Umbilical cord (tissue), 2 donors: Measurements from ENCODE around the gene TIA1. TPM values are rescaled to one million over a fixed set of nuclear protein-coding genes. Genes with fewer than 3 reads are reported as not detected.
"Not testable (repeated sequence)": the region's sequence is repeated elsewhere in the genome, so short reads cannot be mapped to it uniquely, and the experiment has no call there.

Source experiments
- DNase-seq: peaks from one replicate; pipeline ENCODE4 v3.0.0-alpha.2; 2015; ENCODE audit warnings: low spot score
- total RNA-seq: library from RNA; depleted of rRNA; stranded (reverse); fragments of >200 nt; gene quantifications from one replicate; pipeline ENCODE4 v1.2.3, GENCODE V29; 2014; ENCODE audit warnings: low replicate concordance; ENCODE audit not compliant: insufficient read depth

Gene TIA1
- total RNA-seq, 1 donor from 2014 or later = 106 TPM

DNA sequence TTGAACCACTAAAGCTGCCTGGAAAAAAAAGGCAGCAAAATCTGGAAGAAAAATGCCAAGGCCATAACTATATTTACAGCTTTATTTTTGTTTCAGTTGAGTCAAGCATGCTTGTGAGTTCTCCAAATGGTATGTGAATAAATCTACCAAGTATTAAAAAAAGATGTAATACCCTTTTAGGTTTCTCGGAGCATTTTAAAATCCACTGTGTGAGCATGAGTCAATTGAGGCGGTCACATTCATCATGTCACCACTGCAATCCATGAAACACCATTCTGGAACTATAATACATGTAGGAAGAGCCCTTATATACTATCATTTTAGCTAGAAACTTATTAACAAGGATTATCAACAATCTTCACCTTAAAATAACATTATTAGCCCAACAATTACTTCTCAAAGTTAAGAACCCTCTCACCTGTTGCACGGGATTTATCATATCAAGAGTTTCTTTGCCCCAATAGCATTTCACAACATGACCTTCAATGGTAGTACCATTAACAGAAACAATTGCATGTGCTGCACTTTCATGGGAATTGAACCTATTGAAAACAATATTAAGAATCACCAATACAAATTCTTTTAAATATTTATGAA lies 33.4 kb downstream of the TIA1 start:
- DNase-seq = peak; percentile 63

GRCh38 chr2:70214365-70214764 lies 34.1 kb downstream of the TIA1 start:
- DNase-seq = no peak

GRCh38 chr2:70212298-70212932 lies 36.0 kb downstream of the TIA1 start:
- DNase-seq = no peak

DNA sequence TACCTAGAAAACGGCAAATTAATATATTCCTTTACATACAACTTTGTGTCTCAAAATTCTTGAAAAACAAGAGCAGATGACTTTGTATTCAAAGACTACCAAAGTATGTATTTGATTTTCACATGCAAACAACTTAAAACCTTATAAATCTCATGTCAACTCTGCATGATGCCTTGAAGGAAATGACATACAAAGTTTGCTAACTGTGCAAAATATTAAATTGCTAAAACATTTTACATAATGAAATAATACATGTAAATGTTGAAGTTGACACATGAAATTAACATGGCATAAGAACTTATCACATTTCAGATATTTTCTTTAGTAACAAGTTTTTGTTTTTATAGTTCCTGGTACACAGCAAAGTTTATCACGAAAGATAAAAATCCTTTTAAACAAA lies 36.8 kb downstream of the TIA1 start:
- DNase-seq = no peak

DNA sequence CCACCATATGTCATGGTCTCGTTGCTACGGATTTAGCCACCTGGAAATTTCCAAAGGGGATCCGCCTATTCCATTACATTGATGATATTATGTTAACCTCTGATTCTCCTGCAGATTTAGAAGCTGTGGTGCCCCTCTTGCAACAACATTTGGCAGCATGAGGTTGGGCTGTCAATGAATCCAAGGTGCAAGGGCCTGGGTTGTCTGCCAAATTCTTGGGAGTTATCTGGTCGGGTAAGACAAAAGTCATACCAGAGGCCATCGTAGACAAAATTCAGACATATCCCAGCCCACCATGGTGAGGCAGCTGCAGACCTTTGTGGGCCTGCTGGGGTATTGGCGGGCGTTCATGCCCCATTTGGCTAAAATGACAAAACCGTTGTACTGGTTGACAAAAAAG lies 44.0 kb downstream of the TIA1 start:
- DNase-seq = no peak

GRCh38 chr2:70203086-70203485 lies 45.3 kb downstream of the TIA1 start:
- DNase-seq = no peak

DNA sequence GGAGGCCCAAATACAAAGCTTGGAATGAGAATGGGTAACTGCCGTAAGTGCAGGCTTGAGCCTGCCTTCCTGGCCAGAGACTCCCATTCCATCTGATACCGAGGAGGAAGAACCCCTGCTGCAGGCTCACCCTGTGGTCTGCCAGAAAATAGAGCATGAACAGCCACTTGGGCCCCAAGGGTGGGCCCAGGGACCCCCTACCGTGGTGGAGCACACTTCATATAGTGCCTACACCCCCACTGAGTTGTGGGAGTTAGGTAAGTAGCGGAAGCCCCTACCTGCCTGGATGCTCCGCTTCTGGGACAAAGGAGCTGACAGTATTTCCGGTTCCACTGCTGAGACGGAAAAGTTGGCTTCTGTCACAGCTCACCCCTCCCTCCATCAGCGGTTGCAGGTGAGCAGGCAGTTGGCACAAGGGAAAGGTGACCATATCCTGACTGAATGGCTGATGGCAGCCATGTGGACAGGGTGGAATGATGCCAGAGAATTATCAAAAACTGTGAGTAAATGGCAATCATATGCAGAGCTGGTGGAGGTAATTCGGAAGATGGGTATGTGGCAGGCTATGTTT lies 46.1 kb downstream of the TIA1 start:
- DNase-seq = no peak

DNA sequence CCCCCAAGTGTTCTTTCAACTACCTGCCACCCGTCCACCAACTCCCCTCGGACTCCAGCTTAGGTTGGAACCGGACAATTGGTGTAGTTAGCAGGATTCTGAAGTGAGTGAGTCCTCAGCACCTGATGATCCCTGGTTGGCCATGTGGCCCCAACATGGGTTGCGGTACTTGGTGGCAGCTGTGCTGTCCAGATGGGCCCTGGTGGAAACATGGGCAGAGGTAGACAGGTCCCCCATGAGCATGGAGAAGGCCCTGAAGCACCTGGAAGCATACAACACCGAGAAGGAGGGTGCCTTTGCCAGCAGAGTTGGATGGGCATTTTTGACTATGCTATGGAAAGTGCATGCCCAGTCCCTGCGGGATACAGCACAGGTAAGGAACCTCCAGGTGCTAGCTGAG lies 46.6 kb downstream of the TIA1 start:
- DNase-seq = no peak

GRCh38 chr2:70201225-70201768 lies 47.1 kb downstream of the TIA1 start:
- DNase-seq = no peak

DNA sequence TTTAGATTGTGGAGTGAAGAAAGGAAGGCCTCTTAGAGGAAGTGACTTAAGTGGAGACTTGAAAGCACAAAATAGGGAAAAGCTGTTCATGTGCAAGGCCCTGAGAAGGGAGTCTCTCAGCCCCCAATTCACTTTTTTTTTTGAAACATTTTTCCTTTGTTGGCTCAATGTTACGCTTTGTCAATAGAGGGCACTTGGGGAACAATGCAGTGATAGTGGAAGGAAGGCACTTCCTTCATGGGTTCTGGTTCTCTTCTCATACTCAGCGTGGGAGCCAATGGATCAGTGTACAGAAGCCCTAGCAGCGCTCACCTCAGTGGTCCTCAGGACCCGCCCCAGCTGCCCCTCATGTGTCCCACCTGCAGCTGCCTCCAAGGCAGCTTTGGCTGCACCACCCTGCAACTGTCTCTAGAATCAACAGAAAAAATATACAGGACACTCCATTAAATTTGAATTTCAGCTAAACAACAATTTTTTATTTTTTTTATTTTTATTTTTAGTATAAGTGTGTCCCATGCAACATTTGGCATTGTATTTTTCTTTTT lies 49.0 kb downstream of the TIA1 start:
- DNase-seq = no peak

DNA sequence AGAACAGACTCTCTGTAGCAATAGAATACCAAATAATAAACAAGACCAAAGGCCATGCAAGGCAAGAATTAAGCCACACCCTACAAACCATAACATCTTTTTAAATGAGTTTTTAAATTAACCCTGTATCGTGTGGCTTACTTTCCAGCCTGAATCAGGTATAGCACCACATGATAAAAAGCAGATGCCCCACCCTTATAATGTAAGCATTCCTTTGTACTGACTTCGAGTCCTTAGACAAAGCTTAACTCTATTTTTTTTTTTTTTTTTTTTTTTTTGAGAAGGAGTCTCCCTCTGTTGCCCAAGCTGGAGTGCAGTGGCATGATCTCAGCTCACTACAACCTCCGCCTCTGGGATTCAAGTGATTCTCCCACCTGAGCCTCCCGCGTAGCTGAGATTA lies 55.9 kb downstream of the TIA1 start:
- DNase-seq = no peak

DNA sequence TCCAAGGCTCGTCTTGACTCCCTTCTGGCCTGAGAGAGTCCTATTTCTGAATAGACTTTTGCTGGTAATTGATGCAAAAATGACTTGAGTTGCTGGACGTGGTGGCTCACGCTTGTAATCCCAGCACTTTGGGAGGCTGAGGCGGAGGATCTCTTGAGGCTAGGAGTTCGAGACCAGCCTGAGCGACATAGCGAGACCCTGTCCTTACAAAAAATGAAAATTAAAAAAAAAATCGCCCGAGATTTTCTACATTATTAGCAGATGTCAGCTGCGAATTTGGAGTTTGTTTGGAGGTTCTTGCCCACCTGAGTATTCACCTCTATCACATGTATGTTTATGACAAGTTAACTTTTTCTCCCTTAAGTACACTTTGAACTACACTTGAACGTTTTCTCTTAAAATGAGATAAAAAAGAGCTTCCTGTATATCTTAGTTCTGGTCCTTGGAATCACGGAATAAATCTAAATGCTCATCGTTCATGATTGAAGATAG lies 57.1 kb downstream of the TIA1 start:
- DNase-seq = no peak

DNA sequence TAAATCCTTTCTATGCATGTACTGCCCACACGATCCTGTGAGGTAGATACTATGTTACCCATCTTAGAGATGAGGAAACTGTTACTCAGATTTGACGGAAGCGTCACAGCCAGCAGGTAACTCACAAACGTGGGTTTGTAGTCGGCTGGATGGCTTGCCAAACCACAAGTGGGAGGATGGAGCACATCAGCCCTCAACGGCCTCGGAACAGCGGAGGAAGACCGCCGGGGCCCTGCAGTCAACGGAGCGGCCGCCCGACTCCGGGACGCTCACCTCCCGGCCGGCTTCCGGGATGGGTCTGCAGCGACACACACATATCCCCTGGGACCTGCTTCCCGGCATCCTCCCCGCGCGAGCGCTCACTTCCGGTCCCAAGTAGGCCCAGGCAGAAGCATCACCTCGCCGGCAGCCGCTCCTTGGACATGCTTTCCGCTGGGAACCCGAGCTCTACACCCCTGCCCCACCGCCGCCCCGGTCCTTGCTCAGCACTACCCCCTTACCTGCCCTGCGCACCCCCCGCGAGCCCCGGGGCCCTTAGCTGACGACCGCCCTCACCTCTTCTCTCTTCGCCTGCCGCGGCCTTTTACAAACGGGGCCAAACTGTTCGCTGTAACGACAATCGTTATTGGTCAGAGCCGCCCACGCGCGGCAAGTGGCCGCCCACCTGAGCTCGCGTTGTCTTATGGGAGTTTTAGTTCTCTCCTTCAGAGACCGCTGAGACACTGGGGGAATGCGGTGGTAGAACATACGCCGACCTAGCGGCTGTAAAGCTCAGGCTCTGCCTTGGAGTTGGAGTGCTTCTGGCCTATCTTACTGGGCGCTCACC lies 57.8 kb downstream of the TIA1 start, which contains the start of gene C2orf42:
Gene C2orf42, minus strand, starts transcription at position 602 of the 826 bp plus-strand sequence. CDS start 9,034 bp downstream, outside the sequence.
- DNase-seq = peak; percentile 99

DNA sequence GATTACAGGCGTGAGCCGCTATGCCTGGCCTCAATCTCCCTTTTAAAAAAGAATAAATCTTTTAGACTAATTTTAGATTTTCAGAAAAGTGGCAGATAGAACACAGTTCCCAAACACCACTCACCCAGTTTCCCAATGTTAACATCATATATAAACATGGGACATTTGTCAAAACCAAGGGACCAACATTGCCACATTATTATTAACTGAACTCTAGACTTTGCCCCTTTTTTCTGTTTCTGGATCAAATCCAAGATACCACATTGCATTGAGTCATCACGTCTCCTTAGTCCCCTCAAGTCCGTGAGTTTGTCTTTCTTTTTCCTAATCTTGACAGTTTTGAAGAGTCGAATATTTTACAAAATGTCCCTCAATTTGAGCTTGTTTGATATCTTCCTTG lies 60.0 kb downstream of the TIA1 start:
- no peak for DNase-seq

DNA sequence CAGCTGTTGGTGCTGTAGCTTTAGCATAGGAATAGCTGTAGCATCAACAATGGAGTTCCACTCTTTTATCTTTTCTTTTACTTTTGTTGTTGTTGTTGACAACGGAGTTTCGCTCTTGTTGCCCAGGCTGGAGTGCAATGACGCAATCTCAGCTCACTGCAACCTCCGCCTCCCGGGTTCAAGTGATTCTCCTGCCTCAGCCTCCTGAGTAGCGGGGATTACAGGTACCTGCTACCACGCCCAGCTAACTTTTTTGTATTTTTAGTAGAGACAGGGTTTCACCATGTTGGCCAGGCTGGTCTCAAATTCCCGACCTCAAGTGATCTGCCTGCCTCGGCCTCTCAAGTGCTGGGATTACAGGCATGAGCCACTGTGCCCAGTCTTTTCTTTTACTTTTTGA lies 61.3 kb downstream of the TIA1 start:
- not testable (repeated sequence) for DNase-seq

GRCh38 chr2:70182689-70183088 lies 65.7 kb downstream of the TIA1 start:
- DNase-seq = no peak

DNA sequence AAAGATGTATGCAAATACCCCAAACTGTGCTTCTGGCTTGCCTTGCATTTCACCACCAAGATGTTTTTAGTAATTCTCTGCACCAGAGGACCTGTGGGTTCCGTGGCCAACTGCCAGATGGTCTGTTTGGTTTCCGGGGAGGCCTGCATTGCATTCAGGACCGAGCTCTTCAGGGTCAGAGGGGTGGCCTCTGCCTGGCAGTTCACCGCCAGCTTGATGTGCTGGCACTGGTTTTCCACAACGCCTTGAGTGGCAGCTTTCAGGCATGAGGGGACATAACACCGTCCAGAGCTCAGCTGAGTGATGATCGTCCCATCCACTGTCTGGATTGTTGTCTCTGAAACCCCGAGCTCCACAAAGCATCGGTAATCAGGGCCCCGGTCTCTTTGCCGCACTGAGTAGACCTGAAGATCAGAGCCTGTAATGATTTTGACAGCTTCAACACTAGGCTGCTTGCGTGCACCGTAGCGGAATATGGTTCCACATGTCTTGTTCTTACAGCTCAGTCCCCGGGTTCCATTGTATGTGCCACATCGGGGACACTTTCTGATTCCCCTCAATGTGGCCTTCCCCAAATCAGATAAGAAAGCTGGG lies 67.0 kb downstream of the TIA1 start:
- no peak for DNase-seq

GRCh38 chr2:70173520-70173919 lies 74.9 kb downstream of the TIA1 start:
- DNase-seq = no peak

DNA sequence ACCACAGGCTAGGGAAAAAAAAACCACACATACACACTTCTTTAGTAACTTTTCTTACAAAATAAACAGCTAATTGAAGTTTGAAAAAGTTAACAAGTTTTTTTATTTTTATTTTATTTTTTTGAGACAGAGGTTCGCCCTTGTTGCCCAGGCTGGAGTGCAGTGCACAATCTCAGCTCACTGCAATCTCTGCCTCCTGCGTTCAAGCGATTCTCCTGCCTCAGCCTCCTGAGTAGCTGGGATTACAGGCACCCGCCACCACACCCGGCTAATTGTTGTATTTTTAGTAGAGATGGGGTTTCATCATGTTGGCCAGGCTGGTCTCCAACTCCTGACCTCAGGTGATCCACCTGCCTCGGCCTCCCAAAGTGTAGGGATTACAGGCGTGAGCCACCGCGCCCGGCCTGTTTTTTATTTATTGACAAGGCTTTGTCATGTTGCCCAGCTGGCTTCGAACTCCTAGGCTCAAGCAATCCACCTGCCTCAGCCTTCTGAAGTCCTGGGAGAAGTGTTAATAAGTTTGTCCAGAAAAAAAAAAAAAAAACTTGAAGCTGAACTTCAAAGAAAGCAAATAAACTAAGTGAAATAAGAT lies 78.7 kb downstream of the TIA1 start:
- DNase-seq = not testable (repeated sequence)

- no peak for DNase-seq
Observed at GRCh38 chr2:70161069-70161534, 87.3 kb downstream of the TIA1 start.

GRCh38 chr2:70160545-70160944 lies 87.9 kb downstream of the TIA1 start:
- no peak for DNase-seq
